Mesenchymal stem cell (in vitro differentiated cells and primary cell): ENCODE data around the gene BARHL2.
A peak's percentile ranks its signal among the peaks of the same experiment; 100 is the strongest.

ENCODE experiments used
- DNase-seq: peaks from one replicate; pipeline ENCODE4 v3.0.0-alpha.2; 2013
- H2AFZ ChIP-seq: one replicate; pipeline ENCODE4 v1.6.1; 2013; ENCODE audit warnings: low read depth, mild to moderate bottlenecking, control low read depth, inconsistent platforms, low read length, moderate library complexity
- H2AK5ac ChIP-seq: 2 replicates; pipeline ENCODE4 v1.6.1; 2013; ENCODE audit warnings: low read length, moderate library complexity, mild to moderate bottlenecking, inconsistent platforms; ENCODE audit not compliant: severe bottlenecking
- H2BK120ac ChIP-seq: one replicate; pipeline ENCODE4 v1.6.1; 2013; ENCODE audit warnings: low read depth, mild to moderate bottlenecking, inconsistent platforms, low read length, moderate library complexity
- H2BK12ac ChIP-seq, 2 experiments: one replicate each; pipeline ENCODE4 v1.6.1; 2013; ENCODE audit warnings: inconsistent platforms in 2 of 2, low read length in 2 of 2, mild to moderate bottlenecking in 2 of 2, moderate library complexity in 2 of 2, control low read depth in 1 of 2
- H2BK15ac ChIP-seq: one replicate; pipeline ENCODE4 v1.6.1; 2013; ENCODE audit warnings: mild to moderate bottlenecking, low read depth, inconsistent platforms; ENCODE audit not compliant: poor library complexity, severe bottlenecking
- H2BK5ac ChIP-seq: 2 replicates; pipeline ENCODE4 v1.6.1; 2013; ENCODE audit warnings: low read depth, mild to moderate bottlenecking, low read length, control low read depth, inconsistent platforms; ENCODE audit not compliant: poor library complexity, severe bottlenecking
- H3K14ac ChIP-seq, 2 experiments: one replicate each; pipeline ENCODE4 v1.6.1; 2013; ENCODE audit warnings: inconsistent platforms in 2 of 2, low read length in 2 of 2, control low read depth in 1 of 2, mild to moderate bottlenecking in 1 of 2, moderate library complexity in 1 of 2
- H3K18ac ChIP-seq, 2 experiments: one replicate each; pipeline ENCODE4 v1.6.1; 2013; ENCODE audit warnings: inconsistent platforms in 2 of 2, low read length in 2 of 2, control low read depth in 1 of 2, low read depth in 1 of 2, mild to moderate bottlenecking in 1 of 2
- H3K23ac ChIP-seq, 2 experiments: one replicate each; pipeline ENCODE4 v1.6.1; 2013; ENCODE audit warnings: inconsistent platforms in 2 of 2, low read length in 2 of 2, mild to moderate bottlenecking in 2 of 2, moderate library complexity in 2 of 2, control low read depth in 1 of 2
- H3K27ac ChIP-seq: 2 replicates; pipeline ENCODE4 v1.5.1; 2013; ENCODE audit warnings: mild to moderate bottlenecking, moderate library complexity, low read length, control low read depth, inconsistent platforms; ENCODE audit not compliant: poor library complexity, severe bottlenecking
- H3K27me3 ChIP-seq, 2 experiments: 2 replicates each; pipeline versions ENCODE4 v1.6.1 to v1.7.0; 2013; ENCODE audit warnings: low read length in 2 of 2, mild to moderate bottlenecking in 2 of 2, moderate library complexity in 2 of 2, control low read depth in 1 of 2, inconsistent platforms in 1 of 2; ENCODE audit not compliant: control insufficient read depth in 1 of 2, insufficient read depth in 1 of 2
- H3K36me3 ChIP-seq, 2 experiments: 2 replicates each; pipeline versions ENCODE4 v1.6.1 to v1.7.0; 2013; ENCODE audit warnings: low read length in 2 of 2, control low read depth in 1 of 2, inconsistent platforms in 1 of 2, low read depth in 1 of 2, mild to moderate bottlenecking in 1 of 2; ENCODE audit not compliant: insufficient read depth in 2 of 2, control insufficient read depth in 1 of 2
- H3K4ac ChIP-seq, 2 experiments: one replicate each; pipeline ENCODE4 v1.6.1; 2013; ENCODE audit warnings: inconsistent platforms in 2 of 2, low read length in 2 of 2, mild to moderate bottlenecking in 2 of 2, moderate library complexity in 2 of 2, control low read depth in 1 of 2, low read depth in 1 of 2
- H3K4me1 ChIP-seq: 2 replicates; pipeline ENCODE4 v1.6.1; 2013; ENCODE audit warnings: low read depth, low read length, control low read depth; ENCODE audit not compliant: control insufficient read depth, insufficient read depth
- H3K4me2 ChIP-seq: 2 replicates; pipeline ENCODE4 v1.6.1; 2013; ENCODE audit warnings: low read length, mild to moderate bottlenecking, inconsistent platforms; ENCODE audit not compliant: poor library complexity, severe bottlenecking
- H3K4me3 ChIP-seq, 2 experiments: 2 replicates each; pipeline versions ENCODE4 v1.5.1 to v1.7.0; 2013; ENCODE audit warnings: low read length in 2 of 2, mild to moderate bottlenecking in 2 of 2, control low read depth in 1 of 2, low read depth in 1 of 2; ENCODE audit not compliant: insufficient read depth in 1 of 2
- H3K79me1 ChIP-seq: replicated peaks from 2 replicates; pipeline ENCODE4 v1.6.1; 2013; ENCODE audit warnings: mild to moderate bottlenecking, control low read depth, low read length, inconsistent platforms; ENCODE audit not compliant: poor library complexity, severe bottlenecking
- H3K9ac ChIP-seq: 2 replicates; pipeline ENCODE4 v1.7.0; 2013; ENCODE audit warnings: mild to moderate bottlenecking, low read length, moderate library complexity
- H3K9me3 ChIP-seq: 2 replicates; pipeline ENCODE4 v1.7.0; 2013; ENCODE audit warnings: mild to moderate bottlenecking, low read length; ENCODE audit not compliant: control insufficient read depth
- H4K8ac ChIP-seq: one replicate; pipeline ENCODE4 v1.6.1; 2013; ENCODE audit warnings: inconsistent platforms, mild to moderate bottlenecking, low read length, moderate library complexity
- H4K91ac ChIP-seq: one replicate; pipeline ENCODE4 v1.6.1; 2013; ENCODE audit warnings: mild to moderate bottlenecking, low read length, inconsistent platforms
- WGBS: methylation state at CpG from one replicate; pipeline ENCODE4 v1.1.7; 2013; ENCODE audit warnings: mixed read lengths; 5-methylcytosine and 5-hydroxymethylcytosine counted together

Gene BARHL2

GRCh38 chr1:90710579-90711536 lies 6.2 kb downstream of the BARHL2 start:
- H3K4ac ChIP-seq: no peak overlapping the region
- H3K36me3 ChIP-seq: peaks cover 0 to 4% of the 10 kb centered on the region in 2 experiments
- H3K79me1 ChIP-seq: no peaks in the 10 kb centered on the region
- H4K91ac ChIP-seq: no peak overlapping the region
- no peak overlapping the region for H3K4me3 ChIP-seq
- WGBS: 3% methylated on average over 31 of the region's 41 CpGs
- H3K23ac ChIP-seq: peak overlapping the region in 1 of 2 experiments; percentile 53
- H2BK5ac ChIP-seq: no peak overlapping the region
- peaks cover 13% of the 10 kb centered on the region for H3K4me1 ChIP-seq
- H3K27me3 ChIP-seq: peaks cover 95 to 98% of the 10 kb centered on the region in 2 experiments
- H3K14ac ChIP-seq: no peak overlapping the region
- H2BK12ac ChIP-seq: no peak overlapping the region
- no peak overlapping the region for H2BK15ac ChIP-seq
- no peak overlapping the region for H3K9ac ChIP-seq
- H2BK120ac ChIP-seq: no peak overlapping the region
- H2AK5ac ChIP-seq: no peak overlapping the region
- no peak overlapping the region for H3K18ac ChIP-seq
- no peak for DNase-seq
- H3K4me2 ChIP-seq: no peak overlapping the region
- no peak overlapping the region for H3K27ac ChIP-seq
- no peak overlapping the region for H4K8ac ChIP-seq
- peak overlapping the region; percentile 8 for H2AFZ ChIP-seq
- H3K9me3 ChIP-seq: no peaks in the 10 kb centered on the region

- Histone ChIP-seq H3K79me1 (no peaks in the 10 kb centered on the region), H2BK12ac (no peak overlapping the region), H3K4me3 (no peak overlapping the region), H3K27ac (no peak overlapping the region), H4K91ac (no peak overlapping the region), H3K4ac (no peak overlapping the region), H4K8ac (no peak overlapping the region), H3K4me1 (peaks cover 13% of the 10 kb centered on the region), H3K9me3 (no peaks in the 10 kb centered on the region), H3K23ac (no peak overlapping the region), H3K14ac (no peak overlapping the region), H3K4me2 (no peak overlapping the region), H2BK5ac (no peak overlapping the region), H2BK15ac (no peak overlapping the region), H2BK120ac (no peak overlapping the region), H3K18ac (no peak overlapping the region), H3K27me3 (peaks cover 97 to 98% of the 10 kb centered on the region in 2 experiments), H3K9ac (no peak overlapping the region), H2AFZ (no peak overlapping the region), H3K36me3 (peaks cover 0 to 4% of the 10 kb centered on the region in 2 experiments), H2AK5ac (no peak overlapping the region)
- 86% methylated on average over 2 of the region's 2 CpGs for WGBS
- no peak for DNase-seq
These were observed 7.6 kb downstream of the BARHL2 start for GRCh38 chr1:90709535-90709934.

- Histone ChIP-seq H2AK5ac (no peak overlapping the region), H3K18ac (no peak overlapping the region), H4K8ac (no peak overlapping the region), H3K4me2 (no peak overlapping the region), H3K4ac (no peak overlapping the region), H3K36me3 (peaks cover 0 to 4% of the 10 kb centered on the region in 2 experiments), H3K27me3 (peaks cover 96 to 98% of the 10 kb centered on the region in 2 experiments), H2BK12ac (no peak overlapping the region), H3K27ac (no peak overlapping the region), H2BK15ac (no peak overlapping the region), H3K4me1 (peaks cover 13% of the 10 kb centered on the region), H3K9me3 (no peaks in the 10 kb centered on the region), H3K9ac (no peak overlapping the region), H3K4me3 (no peak overlapping the region), H2AFZ (no peak overlapping the region), H2BK5ac (no peak overlapping the region), H2BK120ac (no peak overlapping the region), H3K14ac (no peak overlapping the region), H4K91ac (no peak overlapping the region), H3K79me1 (no peaks in the 10 kb centered on the region), H3K23ac (no peak overlapping the region)
- no peak for DNase-seq
- WGBS: 48% methylated on average over 2 of the region's 2 CpGs
These were observed 8.3 kb downstream of the BARHL2 start for GRCh38 chr1:90708826-90709225.

GRCh38 chr1:90708236-90708786 lies 8.8 kb downstream of the BARHL2 start:
- no peak overlapping the region for H3K18ac ChIP-seq
- no peaks in the 10 kb centered on the region for H3K79me1 ChIP-seq
- no peak overlapping the region for H2BK5ac ChIP-seq
- WGBS: 55% methylated on average over 3 of the region's 6 CpGs
- DNase-seq: no peak
- no peak overlapping the region for H2BK15ac ChIP-seq
- no peak overlapping the region for H2BK120ac ChIP-seq
- H3K36me3 ChIP-seq: peaks cover 0 to 4% of the 10 kb centered on the region in 2 experiments
- H3K27me3 ChIP-seq: peaks cover 91 to 97% of the 10 kb centered on the region in 2 experiments
- no peak overlapping the region for H3K14ac ChIP-seq
- H4K91ac ChIP-seq: no peak overlapping the region
- H3K9me3 ChIP-seq: no peaks in the 10 kb centered on the region
- no peak overlapping the region for H2AFZ ChIP-seq
- H3K4me2 ChIP-seq: no peak overlapping the region
- peaks cover 13% of the 10 kb centered on the region for H3K4me1 ChIP-seq
- no peak overlapping the region for H4K8ac ChIP-seq
- no peak overlapping the region for H3K4ac ChIP-seq
- no peak overlapping the region for H2AK5ac ChIP-seq
- H3K4me3 ChIP-seq: no peak overlapping the region
- H3K9ac ChIP-seq: no peak overlapping the region
- no peak overlapping the region for H3K23ac ChIP-seq
- H3K27ac ChIP-seq: no peak overlapping the region
- no peak overlapping the region for H2BK12ac ChIP-seq
